ENCODE measurements around the gene HOXB5.

The HOXB5 gene

DNA sequence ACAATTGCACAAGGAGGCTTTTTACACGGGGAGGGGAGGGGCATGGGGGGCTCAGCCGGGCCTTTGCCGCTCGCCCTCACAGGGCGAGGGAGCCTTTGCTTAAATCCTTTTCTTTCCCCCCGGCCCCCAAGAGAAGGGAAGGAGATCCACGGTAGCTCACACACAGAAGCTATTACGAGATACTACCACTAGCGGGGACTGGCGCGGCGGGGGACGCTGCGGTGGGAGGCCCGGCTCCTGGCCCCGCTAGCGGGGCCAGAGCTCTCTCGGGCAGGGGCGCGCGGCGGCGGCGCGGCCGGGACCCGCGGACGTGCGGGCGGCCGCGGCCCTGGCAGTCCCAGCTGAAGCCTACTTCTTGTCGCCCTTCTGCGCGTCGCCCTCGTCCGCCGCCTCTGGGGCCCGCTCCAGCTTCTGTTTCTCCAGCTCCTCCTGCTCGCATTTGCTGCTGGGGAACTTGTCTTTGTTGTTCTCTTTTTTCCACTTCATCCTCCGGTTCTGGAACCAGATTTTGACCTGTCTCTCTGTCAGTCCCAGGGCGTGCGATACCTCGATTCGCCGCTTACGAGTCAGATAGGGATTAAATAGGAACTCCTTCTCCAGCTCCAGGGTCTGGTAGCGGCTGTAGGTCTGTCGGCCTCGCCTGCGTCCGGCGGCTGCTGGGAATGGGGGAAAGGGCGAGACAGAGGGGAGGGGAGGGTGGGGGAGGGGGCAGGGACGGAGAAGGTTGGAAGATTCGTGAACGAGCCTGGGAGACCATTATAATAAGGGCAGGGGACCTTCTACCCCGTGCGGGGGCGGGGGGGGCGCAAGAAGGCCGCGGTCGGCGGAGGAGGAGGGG, 19.5 kb upstream of the HOXB5 start:
- TF ChIP-seq, protein P1, sequence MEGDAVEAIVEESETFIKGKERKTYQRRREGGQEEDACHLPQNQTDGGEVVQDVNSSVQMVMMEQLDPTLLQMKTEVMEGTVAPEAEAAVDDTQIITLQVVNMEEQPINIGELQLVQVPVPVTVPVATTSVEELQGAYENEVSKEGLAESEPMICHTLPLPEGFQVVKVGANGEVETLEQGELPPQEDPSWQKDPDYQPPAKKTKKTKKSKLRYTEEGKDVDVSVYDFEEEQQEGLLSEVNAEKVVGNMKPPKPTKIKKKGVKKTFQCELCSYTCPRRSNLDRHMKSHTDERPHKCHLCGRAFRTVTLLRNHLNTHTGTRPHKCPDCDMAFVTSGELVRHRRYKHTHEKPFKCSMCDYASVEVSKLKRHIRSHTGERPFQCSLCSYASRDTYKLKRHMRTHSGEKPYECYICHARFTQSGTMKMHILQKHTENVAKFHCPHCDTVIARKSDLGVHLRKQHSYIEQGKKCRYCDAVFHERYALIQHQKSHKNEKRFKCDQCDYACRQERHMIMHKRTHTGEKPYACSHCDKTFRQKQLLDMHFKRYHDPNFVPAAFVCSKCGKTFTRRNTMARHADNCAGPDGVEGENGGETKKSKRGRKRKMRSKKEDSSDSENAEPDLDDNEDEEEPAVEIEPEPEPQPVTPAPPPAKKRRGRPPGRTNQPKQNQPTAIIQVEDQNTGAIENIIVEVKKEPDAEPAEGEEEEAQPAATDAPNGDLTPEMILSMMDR (IDR thresholded peaks at IDR 0.05): no peak
- peak overlapping the region; percentile 100 for H3K27ac Mint-ChIP-seq
- H3K36me3 Mint-ChIP-seq (ENCODE audit: low read depth): peaks cover 26% of the 10 kb centered on the region
- H3K9me3 Mint-ChIP-seq: no peaks in the 10 kb centered on the region
- peak overlapping the region; percentile 99 for H3K4me3 Mint-ChIP-seq
- peaks cover 9% of the 10 kb centered on the region for H3K27me3 Mint-ChIP-seq (ENCODE audit: low read depth, poor library complexity)
- peak; percentile 56 for DNase-seq
- H3K4me1 Mint-ChIP-seq: peaks cover 48% of the 10 kb centered on the region

DNA sequence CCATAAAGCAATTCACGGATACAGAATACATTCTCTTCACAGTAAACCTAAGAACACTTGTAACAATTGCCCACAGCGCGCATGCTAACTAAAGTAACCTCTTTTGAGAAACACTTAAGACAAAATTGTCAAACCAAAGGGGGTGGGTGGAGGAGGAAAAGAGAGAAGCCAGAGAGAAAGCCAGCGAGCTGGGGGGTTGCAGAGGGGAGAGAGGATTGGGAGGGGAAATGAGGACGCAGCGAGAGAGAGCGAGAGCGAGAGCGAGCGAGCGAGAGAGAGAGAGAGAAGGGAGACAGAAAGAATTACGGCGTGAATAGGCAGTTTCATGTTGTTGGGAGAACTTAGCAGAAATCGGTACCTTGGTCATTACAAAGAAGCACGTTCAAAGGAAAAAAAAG, 18.9 kb upstream of the HOXB5 start:
- Mint-ChIP-seq H3K27ac (peak overlapping the region; percentile 100), H3K4me3 (peak overlapping the region; percentile 99), H3K9me3 (no peaks in the 10 kb centered on the region), H3K36me3 (ENCODE audit: low read depth) (peaks cover 30% of the 10 kb centered on the region), H3K4me1 (peaks cover 50% of the 10 kb centered on the region), H3K27me3 (ENCODE audit: low read depth, poor library complexity) (peaks cover 9% of the 10 kb centered on the region)
- TF ChIP-seq, protein P1 (IDR thresholded peaks at IDR 0.05): no peak
- DNase-seq: no peak

DNA sequence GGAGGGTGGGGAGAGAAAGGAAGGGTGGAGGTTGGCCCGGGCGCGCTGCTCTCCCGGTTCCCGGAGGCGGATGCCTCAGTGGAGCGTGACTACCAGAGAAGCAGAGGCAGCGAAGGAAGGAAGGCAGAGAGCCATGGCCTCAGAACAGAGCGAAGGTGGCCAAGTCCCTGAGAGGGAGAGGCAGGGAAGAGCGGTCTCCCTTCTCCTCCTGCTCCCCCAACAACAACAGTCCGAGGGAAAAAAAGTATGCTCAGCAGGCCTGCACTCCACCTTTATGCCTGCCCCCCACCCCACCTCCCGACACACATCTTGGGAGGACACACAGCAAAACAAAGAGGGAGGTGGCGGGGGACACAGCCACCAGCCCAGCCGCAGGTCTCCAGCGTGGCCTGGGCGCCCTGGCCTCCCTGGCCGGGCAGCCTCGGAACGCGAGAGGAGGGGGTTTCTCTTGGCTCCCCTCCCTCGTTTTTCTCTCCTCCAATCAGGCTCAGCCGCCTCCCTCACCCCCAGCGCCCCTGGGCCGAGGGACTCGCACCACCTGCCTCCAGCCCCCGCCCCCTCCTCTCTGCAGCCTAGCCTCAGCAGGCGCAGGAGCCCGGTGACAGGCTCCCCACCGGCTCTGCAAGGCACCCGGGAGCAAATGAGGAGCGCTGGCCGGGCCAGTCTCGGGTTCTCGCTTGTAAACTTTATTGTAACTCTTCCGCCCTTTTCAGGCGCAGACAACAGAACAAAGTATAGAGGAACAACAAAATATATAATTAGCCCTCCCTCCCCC, 18.3 kb upstream of the HOXB5 start:
- Mint-ChIP-seq H3K27me3 (ENCODE audit: low read depth, poor library complexity) (peaks cover 6% of the 10 kb centered on the region), H3K4me3 (peak overlapping the region; percentile 99), H3K27ac (peak overlapping the region; percentile 100), H3K9me3 (no peaks in the 10 kb centered on the region), H3K36me3 (ENCODE audit: low read depth) (peaks cover 32% of the 10 kb centered on the region), H3K4me1 (peaks cover 50% of the 10 kb centered on the region)
- TF ChIP-seq, protein P1 (IDR thresholded peaks at IDR 0.05): no peak
- DNase-seq: peak; percentile 82

DNA sequence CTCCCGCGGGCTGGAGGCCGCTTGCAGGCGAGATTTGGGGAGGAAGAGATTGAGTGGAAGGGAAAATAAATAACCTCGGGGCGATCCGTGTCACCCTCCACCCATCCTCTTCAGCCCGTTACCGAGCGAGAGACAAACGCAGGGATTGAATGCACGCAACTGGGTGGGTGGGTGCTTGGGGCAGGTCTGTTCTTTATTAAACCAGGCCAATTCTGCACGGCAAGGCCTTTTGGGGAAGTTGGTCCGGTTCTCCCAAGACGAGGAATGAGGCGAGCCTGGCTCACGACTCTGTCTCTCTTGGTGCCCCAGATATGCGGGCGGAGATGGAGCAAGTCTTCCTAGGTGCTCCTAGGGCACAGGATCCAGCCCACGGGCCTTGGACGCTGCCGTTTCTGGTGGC, 17.6 kb upstream of the HOXB5 start:
- peak overlapping the region; percentile 100 for H3K27ac Mint-ChIP-seq

DNA sequence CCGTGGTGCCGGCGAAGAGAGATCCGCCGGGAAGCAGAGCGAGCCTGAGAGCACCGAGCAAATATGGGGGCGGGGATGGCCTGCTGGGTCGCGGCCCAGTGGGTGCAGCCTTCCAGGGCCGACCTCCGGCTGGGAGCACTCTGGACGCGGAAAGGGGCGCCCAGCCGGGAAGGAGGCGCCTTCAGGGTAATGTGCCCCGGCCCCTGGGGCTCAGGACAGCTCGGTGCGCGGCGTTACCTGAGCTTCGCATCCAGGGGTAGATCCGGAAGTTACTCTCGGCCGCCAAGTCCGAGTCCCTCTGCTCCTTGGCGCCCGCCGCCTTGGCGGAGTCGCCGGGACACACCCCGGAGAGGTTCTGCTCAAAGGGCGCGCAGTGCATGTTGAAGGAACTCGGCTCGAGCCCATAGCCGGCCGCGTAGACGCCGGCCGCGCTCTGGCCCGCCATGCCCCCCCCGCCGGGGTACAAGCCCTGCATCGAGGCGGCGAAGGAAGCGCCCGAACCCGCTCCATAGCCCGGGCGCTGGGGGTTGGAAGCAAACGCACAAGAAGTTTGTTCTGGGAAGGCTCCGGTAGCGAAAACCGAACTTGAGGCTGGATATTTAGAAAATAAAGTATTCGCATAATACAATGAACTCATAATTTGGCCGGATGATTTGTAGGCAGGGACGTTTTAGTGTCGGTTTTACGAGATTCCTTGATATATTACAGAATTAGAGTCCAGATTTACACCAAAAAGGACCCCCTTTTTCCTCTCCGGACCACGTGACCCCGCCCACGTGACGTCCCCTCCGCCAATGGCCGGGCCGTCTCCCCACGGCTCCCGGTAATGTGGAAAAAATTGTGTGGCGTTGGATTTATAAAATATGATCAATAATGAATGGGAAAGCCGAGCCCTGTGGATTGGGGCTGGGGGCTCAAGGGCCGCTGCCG, 17.0 kb upstream of the HOXB5 start, which contains the start of gene HOXB7:
HOXB7 (minus strand) TSS at position 736 of the 930 bp plus-strand sequence; CDS start at position 637, 99 bp downstream.
- Mint-ChIP-seq H3K4me3 (peak within 1 kb of the TSS; percentile 99), H3K9me3 (no peaks in the 10 kb centered on the region), H3K27ac (peak within 1 kb of the TSS; percentile 100), H3K4me1 (peaks cover 50% of the 10 kb centered on the region), H3K27me3 (ENCODE audit: low read depth, poor library complexity) (peaks cover 3% of the 10 kb centered on the region), H3K36me3 (ENCODE audit: low read depth) (peaks cover 36% of the 10 kb centered on the region)
- peak; percentile 83 for DNase-seq
- TF ChIP-seq, protein P1 (IDR thresholded peaks at IDR 0.05): no peak

More for the DNA sequence above, 17.6 kb upstream of the HOXB5 start:
- Mint-ChIP-seq H3K36me3 (ENCODE audit: low read depth) (peaks cover 36% of the 10 kb centered on the region), H3K4me1 (peaks cover 50% of the 10 kb centered on the region), H3K4me3 (peak overlapping the region; percentile 99), H3K9me3 (no peaks in the 10 kb centered on the region), H3K27me3 (ENCODE audit: low read depth, poor library complexity) (peaks cover 6% of the 10 kb centered on the region)
- TF ChIP-seq, protein P1 (IDR thresholded peaks at IDR 0.05): no peak
- DNase-seq: no peak
